Suppressor macrophage (primary cell): ENCODE measurements around the gene CAPZA1.

Experiments
- DNase-seq, 4 experiments: peaks; one replicate each; pipeline ENCODE4 v3.0.0-alpha.2; 2020 to 2022

CAPZA1 gene

GRCh38 chr1:112701227-112702066 is 81.8 kb downstream of the CAPZA1 start:
- no peak for DNase-seq

GRCh38 chr1:112702067-112702395 is 82.4 kb downstream of the CAPZA1 start:
- no peak for DNase-seq

- no peak for DNase-seq
These were observed 83.0 kb downstream of the CAPZA1 start for GRCh38 chr1:112702420-112703261.

GRCh38 chr1:112703706-112704105 is 84.1 kb downstream of the CAPZA1 start:
- DNase-seq = no peak

- no peak for DNase-seq
These were observed 84.8 kb downstream of the CAPZA1 start for GRCh38 chr1:112704391-112704933.

- peak; percentile 81 to 92 (median 89) for DNase-seq
These were observed 85.4 kb downstream of the CAPZA1 start for GRCh38 chr1:112704934-112705627.

- peak; percentile 80 to 94 (median 86) for DNase-seq
These were observed 87.0 kb downstream of the CAPZA1 start, which contains the start of gene RHOC for GRCh38 chr1:112706505-112707220. Gene RHOC (minus strand): TSS chr1:112707127. CDS start chr1:112703799, 3,328 bp downstream.

GRCh38 chr1:112707221-112708001 is 87.8 kb downstream of the CAPZA1 start:
- DNase-seq = peak; percentile 79 to 92 (median 86)

GRCh38 chr1:112708002-112708448 is 88.4 kb downstream of the CAPZA1 start:
- no peak for DNase-seq

- DNase-seq = no peak
These were observed 88.9 kb downstream of the CAPZA1 start for GRCh38 chr1:112708489-112708888.

- no peak for DNase-seq
These were observed 90.5 kb downstream of the CAPZA1 start for GRCh38 chr1:112710159-112710558.

GRCh38 chr1:112710586-112710985 is 91.0 kb downstream of the CAPZA1 start:
- DNase-seq = no peak

- no peak for DNase-seq
These were observed 91.4 kb downstream of the CAPZA1 start for GRCh38 chr1:112711041-112711440.

GRCh38 chr1:112711670-112712069 is 92.0 kb downstream of the CAPZA1 start:
- DNase-seq = no peak

- no peak for DNase-seq
These were observed 92.6 kb downstream of the CAPZA1 start for GRCh38 chr1:112712191-112712590.

- DNase-seq = no peak
These were observed 93.1 kb downstream of the CAPZA1 start for GRCh38 chr1:112712701-112713128.

GRCh38 chr1:112713466-112714312 is 94.1 kb downstream of the CAPZA1 start:
- DNase-seq = peak; percentile 59 to 81 (median 74)

- DNase-seq = peak in 1 of 4 experiments; percentile 52
These were observed 95.0 kb downstream of the CAPZA1 start for GRCh38 chr1:112714313-112715263.
